Left cardiac atrium (tissue), 4 donors: Measurements from ENCODE around the gene NRM. TPM values are rescaled to one million over a fixed set of nuclear protein-coding genes. Genes with fewer than 3 reads are reported as not detected.
"Not testable (repeated sequence)": the region's sequence is repeated elsewhere in the genome, so short reads cannot be mapped to it uniquely, and the experiment has no call there.

Source experiments
- ATAC-seq, 2 donors: fragments of 200-7000 bp; cut with Tn5 transposase; one replicate each; pipeline ENCODE4 v1.9.1; 2020; ENCODE audit warnings: mild to moderate bottlenecking in 2 of 2, moderate library complexity in 2 of 2
- DNase-seq: peaks from one replicate; pipeline ENCODE4 v3.0.0-alpha.2; 2020
- intact Hi-C, 2 donors: fragments of 100-400 bp; cut with DNase I; formaldehyde crosslinking; loops; one replicate each; pipeline versions ENCODE4 v1.14.1 to v1.15.1; 2022 to 2023
- total RNA-seq, 2 donors: library from RNA; stranded (reverse); fragmentation: NEBNext Ultra II Directional; extraction: Animal tissue kit (Norgen Biotek cat#: 25700); gene quantifications; one replicate each; pipeline ENCODE4 v1.2.1, GENCODE V29; 2021
- donor health status: DM: no; HTN: yes; CAD: no.
- donor health status: DM: no; HTN: yes; CAD: no; lungs with severe emphysema.
- donor health status: DM: yes; HTN: yes; CAD: no.
- donor health status: Dilated cardiomyopathy.

The NRM gene
- total RNA-seq, 2 donors from 2014 or later = 5.3 to 6.3 TPM

- DNase-seq (no peak), ATAC-seq (no peak)
- intact Hi-C loops = loop anchor here (2.0 to 10.0 kb wide), 3 partner anchors 43 to 195 kb away; partner anchors contain the start of gene HLA-E (in 1 of the 2)
Measured at GRCh38 chr6:30679765-30680535, 10.8 kb downstream of the NRM start.

DNA sequence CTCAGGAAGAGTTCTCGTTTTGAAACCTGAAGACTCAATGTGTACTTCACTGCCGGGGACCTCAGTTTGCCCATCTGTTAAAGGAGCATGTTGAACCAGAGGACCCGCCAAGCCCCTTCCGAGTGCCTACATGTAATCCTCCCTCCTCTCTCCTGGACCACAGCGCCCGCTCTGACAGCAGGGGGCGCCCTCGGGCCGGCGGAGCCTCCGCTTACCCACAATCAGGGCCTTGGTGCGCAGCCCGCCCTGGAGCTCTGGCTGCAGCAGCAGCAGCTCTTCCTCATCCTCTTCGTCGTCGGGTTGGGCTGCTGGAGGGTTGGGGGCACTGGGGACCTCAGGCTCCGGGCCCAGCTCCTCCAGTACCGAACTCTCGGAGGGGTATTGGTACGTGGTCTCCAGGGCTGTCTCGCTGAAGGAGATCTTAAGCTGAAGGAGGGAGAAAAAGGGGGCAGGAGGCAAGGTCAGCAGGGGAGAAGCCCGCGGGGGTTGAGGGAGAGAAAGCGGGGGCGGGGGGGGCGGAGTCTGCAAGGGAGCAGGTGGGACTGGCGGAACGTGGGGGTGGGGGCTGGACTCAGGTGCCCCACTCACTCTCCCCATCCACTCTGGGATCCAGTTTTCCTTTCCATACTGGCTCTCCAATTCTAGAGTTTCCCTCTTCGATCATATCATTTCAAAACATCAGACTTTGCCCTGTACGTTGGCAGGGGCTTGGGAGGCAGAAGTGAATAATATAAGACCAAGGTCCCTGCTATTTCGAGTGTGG lies 11.6 kb downstream of the NRM start:
- intact Hi-C loops = loop anchor here (2.0 to 10.0 kb wide), 3 partner anchors 44 to 194 kb away; partner anchors contain the start of gene HLA-E (in 1 of the 2)
- ATAC-seq (peak; percentile 63 to 80), DNase-seq (peak; percentile 89)

DNA sequence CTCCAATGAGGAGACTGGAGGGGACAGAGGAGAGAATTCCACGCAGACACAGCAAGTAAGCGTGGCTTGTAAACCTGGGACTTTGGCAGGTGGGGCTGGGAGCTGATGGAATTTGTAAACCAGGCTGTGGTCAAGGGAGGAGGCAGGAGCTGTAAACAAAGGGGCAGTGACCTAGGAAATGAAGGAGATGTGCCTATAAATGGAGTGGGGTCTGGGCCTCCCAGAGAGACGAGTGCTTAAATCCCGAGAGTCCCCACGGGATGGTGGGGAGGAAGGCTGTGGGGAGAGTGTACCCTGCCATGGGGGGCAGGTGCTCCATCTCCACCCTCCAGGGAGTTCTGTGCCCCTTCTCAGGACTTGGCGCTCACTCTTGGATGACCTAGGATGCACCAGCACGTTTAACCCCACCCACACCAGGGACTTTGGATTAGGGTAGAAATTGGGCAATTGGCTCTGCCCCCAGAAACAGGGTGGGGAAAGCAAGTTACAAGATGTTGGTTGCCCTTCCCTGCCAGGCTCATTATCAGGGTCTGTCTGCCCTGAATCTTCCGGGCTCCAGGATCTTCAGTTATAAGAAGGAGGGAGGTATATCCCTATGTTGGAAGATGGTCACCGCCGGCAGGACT lies 14.0 kb downstream of the NRM start:
- intact Hi-C loops = loop anchor here in 1 of 2 donors (10.0 kb wide), 1 partner anchor 192 kb away; the partner anchor contains the start of gene HLA-E
- DNase-seq (no peak), ATAC-seq (no peak)

DNA sequence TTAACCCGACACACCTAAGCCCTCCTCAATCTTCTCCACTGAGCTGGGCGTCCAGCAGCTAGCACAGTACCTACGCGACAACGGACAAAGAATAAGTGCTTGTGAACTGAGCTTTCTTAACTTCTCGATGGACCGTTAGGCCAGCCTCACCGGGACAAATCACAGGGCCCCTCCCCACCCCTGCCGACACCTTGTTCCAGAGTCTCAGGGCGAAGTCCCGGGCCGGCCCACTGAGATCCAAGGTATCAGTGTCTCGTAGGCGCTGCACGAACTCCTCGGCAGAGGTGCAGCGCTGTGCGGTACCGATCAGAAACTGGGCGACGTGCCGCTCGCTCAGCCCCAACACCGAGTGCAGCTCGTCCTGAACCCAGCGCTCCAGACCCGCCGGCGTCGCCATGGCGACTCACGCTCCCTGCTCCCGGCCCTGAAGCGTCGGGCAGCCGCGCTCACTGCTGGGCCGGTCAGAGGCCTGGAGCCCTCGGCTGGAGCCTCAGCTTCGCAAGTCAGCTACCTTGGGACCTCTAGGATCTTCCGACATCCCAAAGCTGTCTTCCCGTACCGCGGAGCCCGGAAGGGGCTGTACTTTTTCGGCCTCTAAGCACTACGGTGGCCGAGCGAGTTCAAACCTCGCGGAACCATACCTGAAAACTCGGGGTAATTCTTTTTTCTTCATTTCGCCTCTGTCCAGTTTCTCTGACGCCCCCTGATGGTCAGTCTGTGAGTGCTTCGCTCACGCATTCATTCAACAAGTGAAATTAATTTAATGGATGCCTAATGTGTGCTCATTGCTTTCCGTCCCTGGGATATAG lies 18.1 kb downstream of the NRM start, which contains the start of gene DHX16:
DHX16 (minus strand) TSS at position 562 of the 809 bp plus-strand sequence; CDS start at position 397, 165 bp downstream.
- intact Hi-C loops = loop anchor here in 1 of 2 donors (5.0 to 10.0 kb wide), 2 partner anchors 45 to 188 kb away; partner anchors contain the start of genes ATAT1 and HLA-E
- ATAC-seq (peak; percentile 91 to 94), DNase-seq (peak; percentile 97)

GRCh38 chr6:30670760-30671527 lies 19.8 kb downstream of the NRM start:
- intact Hi-C loops = loop anchor here in 1 of 2 donors (5.0 to 10.0 kb wide), 2 partner anchors 44 to 186 kb away; partner anchors contain the start of genes ATAT1 and HLA-E
- DNase-seq (no peak), ATAC-seq (no peak)

- DNase-seq, ATAC-seq, intact Hi-C loops: not testable (repeated sequence)
Measured at GRCh38 chr6:30666300-30666699, 24.5 kb downstream of the NRM start.

GRCh38 chr6:30664994-30665767 lies 25.6 kb downstream of the NRM start:
- DNase-seq = no peak
- intact Hi-C loops = no loop called here

DNA sequence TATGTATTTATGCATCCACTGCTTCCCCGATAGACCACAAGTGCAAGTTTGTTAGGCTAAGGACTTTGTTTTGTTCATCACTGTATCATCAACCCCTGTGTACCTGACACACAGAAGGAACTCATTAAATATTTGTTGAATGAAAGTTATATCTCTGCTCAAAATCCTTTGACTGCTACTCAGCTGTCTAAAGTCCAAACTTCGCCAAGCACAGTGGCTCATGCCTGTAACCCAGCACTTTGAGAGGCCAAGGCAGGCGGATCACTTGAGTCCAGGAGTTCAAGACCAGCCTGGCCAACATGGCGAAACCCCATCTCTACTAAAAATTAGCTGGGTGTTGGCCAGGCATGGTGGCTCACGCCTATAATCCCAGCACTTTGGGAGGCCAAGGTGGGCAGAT lies 32.9 kb downstream of the NRM start:
- intact Hi-C loops, ATAC-seq, DNase-seq: not testable (repeated sequence)

More at GRCh38 chr6:30664994-30665767, 25.6 kb downstream of the NRM start:
- ATAC-seq = no peak

DNA sequence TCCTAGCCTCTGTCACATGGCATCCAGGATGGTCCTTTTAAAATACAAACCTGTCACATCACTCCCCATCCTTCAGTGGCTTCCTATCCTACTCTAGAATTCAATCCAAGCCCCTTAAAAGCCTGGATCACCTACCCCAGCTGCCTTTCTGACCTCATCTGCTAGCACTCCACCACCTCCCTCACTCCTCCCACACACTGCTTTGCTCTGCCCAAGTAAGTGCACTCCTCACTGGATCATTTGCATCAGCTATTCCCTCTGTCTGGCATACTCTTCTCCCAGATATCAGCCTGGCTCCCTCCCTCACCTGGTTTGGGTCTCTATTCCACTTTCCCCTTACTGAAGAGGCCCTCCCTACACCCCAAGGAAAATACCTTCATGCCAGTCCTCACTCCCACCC lies 33.3 kb downstream of the NRM start:
- ATAC-seq (peak in 1 of 2 donors; percentile 62), DNase-seq (no peak)
- intact Hi-C loops = no loop called here

DNA sequence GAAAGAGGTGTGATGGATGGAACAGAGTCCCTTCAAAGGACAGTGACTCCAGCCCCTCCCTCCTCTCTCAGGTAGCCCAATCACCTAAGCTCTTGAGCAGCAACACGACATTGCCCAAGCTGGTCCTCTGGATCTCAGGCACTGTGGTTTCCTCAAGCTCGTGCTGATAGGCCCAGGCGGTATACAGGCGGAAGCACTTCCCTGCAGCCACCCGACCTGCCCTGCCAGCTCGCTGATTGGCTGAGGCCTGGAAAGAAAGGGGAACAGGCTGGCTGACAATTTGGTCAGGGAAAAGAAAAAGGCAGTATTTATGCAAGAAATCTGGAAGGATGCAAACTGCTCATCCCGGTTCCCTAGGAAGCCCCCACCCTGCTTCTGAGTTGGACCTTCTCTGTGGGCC lies 34.3 kb downstream of the NRM start:
- DNase-seq (no peak), ATAC-seq (peak; percentile 11 to 23)
- intact Hi-C loops = no loop called here

DNA sequence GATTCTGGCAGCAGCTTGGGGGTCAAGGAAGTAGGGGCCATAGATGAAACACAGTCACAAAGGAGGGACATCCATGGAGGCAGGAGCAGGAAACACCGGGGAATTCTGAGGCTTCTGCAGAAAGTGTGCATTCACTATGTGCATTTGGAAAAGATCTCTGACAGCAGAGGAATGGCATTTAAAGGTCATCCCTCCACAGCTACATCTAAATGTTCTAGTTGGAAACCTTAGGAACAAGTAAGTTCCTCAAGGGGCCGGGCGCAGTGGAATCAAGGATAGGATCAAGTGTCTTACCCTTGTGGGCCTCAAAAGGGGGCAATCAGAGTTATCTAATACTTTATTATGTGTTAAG lies 35.1 kb downstream of the NRM start:
- DNase-seq (no peak), ATAC-seq (no peak)
- intact Hi-C loops = no loop called here

GRCh38 chr6:30654798-30655742 lies 35.7 kb downstream of the NRM start:
- DNase-seq (no peak), ATAC-seq (no peak)
- intact Hi-C loops = no loop called here

GRCh38 chr6:30651143-30651542 lies 39.6 kb downstream of the NRM start:
- intact Hi-C loops = no loop called here
- no peak for DNase-seq
- no peak for ATAC-seq

GRCh38 chr6:30647242-30648116 lies 43.3 kb downstream of the NRM start:
- DNase-seq (peak; percentile 81), ATAC-seq (peak; percentile 88 to 89)
- intact Hi-C loops = no loop called here
